GM19023 (cell line): ENCODE measurements around the gene PCDH19.

Experiments used
- ATAC-seq: cut with Tn5 transposase; IDR thresholded peaks from one replicate; pipeline ENCODE4 v1.9.1; 2021; ENCODE audit warnings: mild to moderate bottlenecking, moderate library complexity; ENCODE audit not compliant: unreplicated experiment

Gene PCDH19

DNA sequence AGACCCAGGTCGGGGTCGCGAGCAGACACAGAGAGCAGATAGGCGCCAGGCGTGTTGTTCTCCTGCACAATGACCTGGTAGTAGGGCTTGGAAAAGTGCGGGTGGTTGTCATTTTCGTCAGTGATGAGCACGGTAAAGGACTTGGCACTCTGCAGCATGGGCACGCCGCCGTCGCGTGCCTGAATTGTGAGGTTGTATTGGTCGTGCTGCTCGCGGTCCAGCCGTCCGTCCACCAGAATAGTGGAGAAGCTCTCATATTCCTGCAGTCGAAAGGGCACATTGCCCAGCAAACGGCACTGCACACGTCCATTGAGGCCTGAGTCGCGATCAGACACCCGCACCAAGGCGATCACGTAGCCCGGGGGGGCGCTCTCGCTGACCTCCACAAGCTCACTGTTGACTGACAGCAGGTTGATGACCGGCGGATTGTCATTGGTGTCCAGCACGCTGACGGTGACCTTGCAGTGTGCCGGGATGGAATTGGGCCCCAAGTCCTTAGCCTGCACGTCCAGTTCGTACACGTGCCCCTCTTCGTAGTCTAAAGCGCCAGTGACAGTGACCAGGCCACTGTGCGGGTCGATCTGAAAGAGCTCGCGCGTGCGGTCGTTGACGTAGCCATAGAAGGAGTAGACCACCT, 2.8 kb downstream of the PCDH19 start:
- ATAC-seq = no peak

GRCh38 chrX:100405424-100405823, 4.6 kb downstream of the PCDH19 start:
- ATAC-seq = no peak

- ATAC-seq = no peak
Observed at GRCh38 chrX:100404851-100405250, 5.2 kb downstream of the PCDH19 start.

DNA sequence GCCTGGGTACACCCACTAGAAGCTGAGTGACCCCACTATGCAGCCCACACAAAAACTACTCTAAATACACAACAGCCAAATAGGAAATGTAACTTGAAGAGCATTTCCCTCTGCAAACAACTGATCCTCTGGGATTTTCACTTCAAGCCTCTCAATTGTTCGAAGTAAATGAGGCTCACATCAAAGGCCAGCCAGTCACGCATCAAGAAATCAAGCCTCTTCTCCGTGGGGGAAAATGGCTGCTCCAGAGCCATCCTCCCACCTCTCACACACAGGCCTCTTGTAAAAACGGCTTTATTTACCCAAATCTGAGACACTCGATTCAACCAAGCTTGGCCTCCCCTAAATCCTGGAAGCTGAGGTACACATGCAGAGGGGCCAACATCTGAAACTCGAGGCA, 14.3 kb downstream of the PCDH19 start:
- no peak for ATAC-seq

GRCh38 chrX:100381619-100382018, 28.5 kb downstream of the PCDH19 start:
- no peak for ATAC-seq

- no peak for ATAC-seq
Observed at GRCh38 chrX:100379388-100379986, 30.6 kb downstream of the PCDH19 start.

DNA sequence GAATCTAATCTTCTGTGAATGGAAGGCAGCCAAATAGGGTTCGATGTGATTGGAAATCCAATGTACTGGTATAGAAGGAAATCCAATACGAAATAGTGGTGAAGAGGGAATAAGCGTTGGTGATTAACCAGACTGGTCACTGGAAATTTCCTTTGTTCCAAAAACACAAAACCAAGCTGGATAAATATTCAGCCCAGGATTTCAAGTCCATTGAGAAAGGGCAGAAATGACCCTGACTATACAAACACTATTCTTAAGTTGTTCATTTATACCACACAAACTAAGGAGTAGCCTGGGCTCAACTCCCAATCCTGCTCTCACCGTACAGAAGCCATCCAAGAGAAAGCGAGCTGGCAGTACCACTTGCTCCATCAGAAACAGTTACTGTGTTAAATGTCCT, 32.2 kb downstream of the PCDH19 start:
- no peak for ATAC-seq

- no peak for ATAC-seq
Observed at GRCh38 chrX:100376576-100376975, 33.5 kb downstream of the PCDH19 start.

DNA sequence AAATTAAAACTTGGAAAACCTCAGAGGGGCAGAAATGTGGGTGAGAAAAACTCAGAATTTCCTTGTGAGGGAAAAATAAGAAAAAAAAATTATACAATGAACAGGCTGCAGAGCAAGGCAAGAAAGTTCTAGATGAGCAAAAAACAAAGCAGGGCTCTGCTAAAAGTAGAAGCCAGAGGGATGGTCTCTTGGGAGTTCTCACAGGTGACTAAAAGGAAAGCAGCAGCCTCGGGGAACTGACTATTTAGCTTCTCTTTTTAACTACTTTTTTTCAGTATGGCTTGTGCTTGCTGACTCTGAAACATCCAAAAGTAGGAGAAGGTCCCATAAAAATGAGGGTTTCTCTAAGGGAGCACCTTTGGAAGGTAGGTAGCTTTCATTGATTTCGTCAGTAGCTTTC, 36.4 kb downstream of the PCDH19 start:
- no peak for ATAC-seq

DNA sequence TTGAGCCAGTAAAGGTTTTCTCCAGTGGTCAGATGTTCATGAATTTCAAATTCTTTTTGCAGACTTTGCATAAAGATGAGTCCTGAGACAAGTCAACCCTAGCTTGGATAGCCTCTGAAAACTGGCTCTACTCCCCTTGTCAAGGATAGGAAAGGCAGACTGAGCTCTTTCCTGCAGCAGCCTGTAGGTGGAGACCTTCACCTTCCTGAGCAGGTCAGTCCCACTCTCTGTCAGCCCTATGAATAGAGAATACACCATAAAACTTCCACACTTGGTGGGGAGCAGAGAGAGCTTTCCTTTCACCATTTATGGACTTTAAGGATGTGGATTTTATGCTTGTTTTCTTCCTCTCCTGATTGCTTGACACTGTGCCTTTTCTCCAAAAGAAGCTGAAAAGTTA, 41.9 kb downstream of the PCDH19 start:
- ATAC-seq = no peak

DNA sequence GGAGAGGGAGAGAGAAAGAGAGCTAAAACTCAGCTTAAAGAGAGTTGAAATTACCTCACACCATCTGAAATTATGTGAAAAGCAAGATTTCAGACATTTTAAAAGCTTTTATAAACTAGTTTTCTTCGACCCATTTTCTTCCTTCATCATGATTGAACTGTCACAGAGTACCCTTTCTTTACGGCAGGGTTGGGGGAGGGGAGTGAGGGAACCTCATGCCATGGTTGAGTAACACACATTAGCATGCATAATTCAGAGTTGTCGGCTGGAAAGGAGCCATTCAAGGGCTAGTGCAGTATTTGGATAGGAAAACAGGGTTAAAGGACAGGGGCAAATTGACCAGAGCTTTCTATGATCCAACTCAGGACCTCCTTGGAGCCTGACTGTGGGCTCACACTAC, 46.2 kb downstream of the PCDH19 start:
- no peak for ATAC-seq

GRCh38 chrX:100358766-100359165, 51.3 kb downstream of the PCDH19 start:
- ATAC-seq = no peak

GRCh38 chrX:100356351-100356896, 53.6 kb downstream of the PCDH19 start:
- no peak for ATAC-seq

GRCh38 chrX:100355680-100356079, 54.4 kb downstream of the PCDH19 start:
- no peak for ATAC-seq

DNA sequence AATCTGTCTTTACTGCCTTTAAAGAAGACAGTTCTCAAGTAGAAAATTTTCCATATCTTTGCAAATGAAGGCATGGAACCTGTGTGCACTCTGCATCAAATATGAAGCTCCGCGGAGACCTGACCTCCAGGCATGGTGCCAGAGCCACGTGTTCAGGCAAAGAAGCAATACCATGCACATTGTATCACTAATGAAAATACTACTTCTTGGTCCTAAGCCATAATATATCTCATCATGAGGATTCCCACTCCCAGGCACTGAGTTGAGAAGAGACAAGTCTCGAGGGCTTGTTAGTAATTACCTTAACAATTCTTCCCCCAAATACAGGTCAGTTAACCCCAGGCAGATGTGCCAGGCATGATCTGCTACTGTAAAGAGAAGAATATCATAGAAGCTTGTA, 56.7 kb downstream of the PCDH19 start:
- ATAC-seq = no peak

GRCh38 chrX:100350704-100351489, 59.2 kb downstream of the PCDH19 start:
- ATAC-seq = no peak

- no peak for ATAC-seq
Observed at GRCh38 chrX:100349391-100349790, 60.7 kb downstream of the PCDH19 start.

DNA sequence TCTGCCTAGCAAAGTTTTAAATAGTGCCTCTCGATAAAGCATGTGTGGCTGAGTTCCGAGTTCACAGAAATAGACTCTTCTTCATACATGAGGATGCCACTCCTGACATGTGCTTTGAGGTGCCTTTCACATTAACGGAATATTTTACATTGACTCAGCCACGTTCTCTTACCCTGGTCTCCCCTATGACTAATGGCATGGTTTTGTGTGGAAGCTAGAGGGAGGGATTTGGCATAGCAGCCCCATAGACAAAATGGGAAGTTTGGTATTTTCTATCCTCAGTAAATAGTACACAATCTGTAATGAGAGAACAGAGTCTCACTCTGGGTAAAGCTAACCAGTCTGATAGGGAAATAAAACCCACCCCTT, 68.9 kb downstream of the PCDH19 start:
- ATAC-seq = no peak

GRCh38 chrX:100340491-100341141, 69.5 kb downstream of the PCDH19 start:
- no peak for ATAC-seq

DNA sequence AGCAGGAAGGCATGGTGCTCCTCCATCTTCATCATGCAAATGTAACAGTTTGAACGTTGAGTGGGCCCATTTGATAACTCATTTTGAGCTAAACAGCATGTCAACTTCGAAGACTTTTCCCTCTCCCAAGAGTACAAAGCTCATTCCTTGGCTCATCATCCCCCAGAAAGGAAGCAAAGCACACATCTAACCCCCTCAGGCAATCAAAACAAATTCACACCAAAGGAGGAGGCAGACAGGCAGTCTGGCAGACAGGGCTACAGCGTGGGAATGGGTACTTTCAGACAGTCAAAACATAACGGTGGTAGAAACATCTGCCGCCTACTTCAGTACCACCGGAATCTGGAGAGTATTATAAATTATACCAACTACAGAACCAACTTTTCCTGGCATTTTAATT, 81.7 kb downstream of the PCDH19 start:
- ATAC-seq = no peak

GRCh38 chrX:100319716-100320115, 90.4 kb downstream of the PCDH19 start:
- no peak for ATAC-seq

DNA sequence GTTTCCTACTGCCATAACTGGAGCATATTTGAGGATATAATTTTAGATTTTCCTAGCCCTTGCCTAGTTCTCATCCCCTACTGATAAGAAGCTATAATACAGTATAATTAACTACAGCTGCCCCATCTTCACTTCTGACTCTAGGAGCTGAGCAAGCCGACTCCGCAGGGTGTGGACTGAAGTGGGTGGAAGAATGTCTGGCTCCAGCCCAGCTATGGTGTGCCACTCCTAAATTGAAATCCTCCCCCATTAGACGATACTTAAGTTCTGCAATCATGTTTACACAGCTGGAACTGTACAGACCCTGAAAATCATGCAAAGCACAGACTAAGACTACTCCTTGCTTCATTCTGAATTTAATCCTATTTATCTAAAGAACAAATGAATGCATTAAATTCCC, 93.1 kb downstream of the PCDH19 start:
- no peak for ATAC-seq
